OCI-LY1 (cell line): ENCODE data around the gene PDE2A.

Source experiments
- H2AFZ ChIP-seq: fragments of 200-600 bp; sonication (generic), shearing (Covaris generic); 2 replicates; pipeline ENCODE4 v1.6.0; 2014; ENCODE audit warnings: antibody characterized with exemption, mild to moderate bottlenecking, low read length
- H3F3A ChIP-seq: fragments of 200-600 bp; sonication (generic), shearing (Covaris generic); 2 replicates; pipeline ENCODE4 v1.6.0; 2014; ENCODE audit warnings: mild to moderate bottlenecking, antibody characterized with exemption, low read length, moderate library complexity; ENCODE audit not compliant: insufficient read depth
- H3K27ac ChIP-seq: fragments of 200-600 bp; sonication (generic); 2 replicates; pipeline ENCODE4 v1.5.1; 2014; ENCODE audit warnings: low read length, mixed run types, mild to moderate bottlenecking, low read depth; ENCODE audit not compliant: poor library complexity, severe bottlenecking
- H3K27me3 ChIP-seq: fragments of 200-600 bp; sonication (generic); 2 replicates; pipeline ENCODE4 v1.6.0; 2014; ENCODE audit warnings: antibody characterized with exemption, mild to moderate bottlenecking, low read length, moderate library complexity; ENCODE audit not compliant: insufficient read depth
- H3K36me3 ChIP-seq: fragments of 200-600 bp; sonication (generic); 2 replicates; pipeline ENCODE4 v1.6.1; 2014; ENCODE audit warnings: mild to moderate bottlenecking, antibody characterized with exemption, low read length, moderate library complexity, mixed read lengths; ENCODE audit not compliant: insufficient read depth
- H3K4me1 ChIP-seq: fragments of 200-600 bp; sonication (generic); 2 replicates; pipeline ENCODE4 v1.5.1; 2014; ENCODE audit warnings: mild to moderate bottlenecking, low read length, moderate library complexity; ENCODE audit not compliant: insufficient read depth, severe bottlenecking
- H3K4me2 ChIP-seq: fragments of 200-600 bp; sonication (generic), shearing (Covaris generic); 2 replicates; pipeline ENCODE4 v1.6.1; 2014; ENCODE audit warnings: low read length
- H3K4me3 ChIP-seq: fragments of 200-600 bp; sonication (generic); 2 replicates; pipeline ENCODE4 v1.5.1; 2014; ENCODE audit warnings: low read length, low read depth, mild to moderate bottlenecking, mixed read lengths; ENCODE audit not compliant: poor library complexity, severe bottlenecking
- H3K79me2 ChIP-seq: fragments of 200-600 bp; shearing (Covaris generic); 2 replicates; pipeline ENCODE4 v1.6.1; 2016; ENCODE audit warnings: mixed run types, low read length, mixed read lengths; ENCODE audit not compliant: insufficient read depth
- H3K9ac ChIP-seq: fragments of 200-600 bp; sonication (generic), shearing (Covaris generic); 2 replicates; pipeline ENCODE4 v1.6.1; 2014; ENCODE audit warnings: mild to moderate bottlenecking, low read length, mixed read lengths
- H3K9me2 ChIP-seq: fragments of 200-600 bp; sonication (generic), shearing (Covaris generic); 2 replicates; pipeline ENCODE4 v1.6.1; 2014; ENCODE audit warnings: low read depth, mild to moderate bottlenecking, low read length, mixed read lengths
- H3K9me3 ChIP-seq: fragments of 200-600 bp; shearing (Covaris generic); 2 replicates; pipeline ENCODE4 v1.6.1; 2014; ENCODE audit warnings: low read length, mixed read lengths
- H4K20me1 ChIP-seq: fragments of 200-600 bp; sonication (generic), shearing (Covaris generic); 2 replicates; pipeline ENCODE4 v1.6.0; 2016; ENCODE audit warnings: mild to moderate bottlenecking, low read length; ENCODE audit not compliant: insufficient read depth
- EZH2 ChIP-seq: fragments of 200-600 bp; sonication (generic), shearing (Covaris generic); IDR thresholded peaks from 2 replicates; pipeline ENCODE4 v1.8.0; 2017; ENCODE audit warnings: borderline replicate concordance, mixed run types, mild to moderate bottlenecking, antibody characterized with exemption, low read length, moderate library complexity, mixed read lengths
- TF ChIP-seq, protein P1 (sequence below): fragments of 200-600 bp; sonication (generic), shearing (Covaris generic); IDR thresholded peaks from 2 replicates; pipeline ENCODE4 v1.5.1; 2017; ENCODE audit warnings: mild to moderate bottlenecking, antibody characterized with exemption, low read length, moderate library complexity, mixed read lengths

PDE2A gene

GRCh38 chr11:72570893-72571661, 103.1 kb downstream of the PDE2A start:
- no peak overlapping the region for H3K4me3 ChIP-seq
- no peaks in the 10 kb centered on the region for H3K9me2 ChIP-seq
- 0 out of 2 replicates have a peak, but pooled peaks cover 4% of the 10 kb centered on the region for H3K27me3 ChIP-seq
- H4K20me1 ChIP-seq: no peaks in the 10 kb centered on the region
- no peak overlapping the region for H3K27ac ChIP-seq
- no peaks in the 10 kb centered on the region for H3K36me3 ChIP-seq
- no peaks in the 10 kb centered on the region for H3K9me3 ChIP-seq
- H3K79me2 ChIP-seq: no peaks in the 10 kb centered on the region
- no peak overlapping the region for H2AFZ ChIP-seq
- no peak overlapping the region for H3K4me2 ChIP-seq
- no peaks in the 10 kb centered on the region for H3K4me1 ChIP-seq
- TF ChIP-seq, protein P1, sequence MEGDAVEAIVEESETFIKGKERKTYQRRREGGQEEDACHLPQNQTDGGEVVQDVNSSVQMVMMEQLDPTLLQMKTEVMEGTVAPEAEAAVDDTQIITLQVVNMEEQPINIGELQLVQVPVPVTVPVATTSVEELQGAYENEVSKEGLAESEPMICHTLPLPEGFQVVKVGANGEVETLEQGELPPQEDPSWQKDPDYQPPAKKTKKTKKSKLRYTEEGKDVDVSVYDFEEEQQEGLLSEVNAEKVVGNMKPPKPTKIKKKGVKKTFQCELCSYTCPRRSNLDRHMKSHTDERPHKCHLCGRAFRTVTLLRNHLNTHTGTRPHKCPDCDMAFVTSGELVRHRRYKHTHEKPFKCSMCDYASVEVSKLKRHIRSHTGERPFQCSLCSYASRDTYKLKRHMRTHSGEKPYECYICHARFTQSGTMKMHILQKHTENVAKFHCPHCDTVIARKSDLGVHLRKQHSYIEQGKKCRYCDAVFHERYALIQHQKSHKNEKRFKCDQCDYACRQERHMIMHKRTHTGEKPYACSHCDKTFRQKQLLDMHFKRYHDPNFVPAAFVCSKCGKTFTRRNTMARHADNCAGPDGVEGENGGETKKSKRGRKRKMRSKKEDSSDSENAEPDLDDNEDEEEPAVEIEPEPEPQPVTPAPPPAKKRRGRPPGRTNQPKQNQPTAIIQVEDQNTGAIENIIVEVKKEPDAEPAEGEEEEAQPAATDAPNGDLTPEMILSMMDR: no peak
- no peak for TF ChIP-seq EZH2
- no peaks in the 10 kb centered on the region for H3F3A ChIP-seq
- no peak overlapping the region for H3K9ac ChIP-seq

- Histone ChIP-seq H3K9me2 (no peaks in the 10 kb centered on the region), H3K9ac (no peak overlapping the region), H3K36me3 (no peaks in the 10 kb centered on the region), H4K20me1 (no peaks in the 10 kb centered on the region), H3K79me2 (no peaks in the 10 kb centered on the region), H3K27me3 (0 out of 2 replicates have a peak, but pooled peaks cover 4% of the 10 kb centered on the region), H3K27ac (no peak overlapping the region), H3K4me2 (no peak overlapping the region), H3K4me3 (no peak overlapping the region), H3K9me3 (no peaks in the 10 kb centered on the region), H2AFZ (no peak overlapping the region), H3K4me1 (no peaks in the 10 kb centered on the region), H3F3A (no peaks in the 10 kb centered on the region)
- TF ChIP-seq EZH2: no peak
- TF ChIP-seq, protein P1: no peak
Observed at GRCh38 chr11:72569966-72570892, 104.0 kb downstream of the PDE2A start.

- H3K79me2 ChIP-seq: no peaks in the 10 kb centered on the region
Observed at GRCh38 chr11:72568861-72569260, 105.4 kb downstream of the PDE2A start.

More at GRCh38 chr11:72568861-72569260, 105.4 kb downstream of the PDE2A start:
- Histone ChIP-seq H3K4me2 (no peak overlapping the region), H3K4me1 (no peaks in the 10 kb centered on the region), H4K20me1 (no peaks in the 10 kb centered on the region), H3K9me2 (no peaks in the 10 kb centered on the region), H3K4me3 (no peak overlapping the region), H3K9ac (no peak overlapping the region), H3K9me3 (no peaks in the 10 kb centered on the region), H3F3A (no peaks in the 10 kb centered on the region), H3K27me3 (no peaks in the 10 kb centered on the region), H3K36me3 (no peaks in the 10 kb centered on the region), H3K27ac (no peak overlapping the region), H2AFZ (no peak overlapping the region)
- TF ChIP-seq, protein P1: no peak
